K562 (cell line): ENCODE results near the gene ZNRF2.

ENCODE experiments used
- CHD2 ChIP-seq: IDR thresholded peaks from 2 replicates; pipeline ENCODE4 v1.6.1; 2011; ENCODE audit warnings: low read depth, low read length
- EGR1 ChIP-seq: fragments of 450-650 bp; conservative IDR thresholded peaks from 2 replicates; pipeline ENCODE4 v1.6.1; 2017; ENCODE audit warnings: mild to moderate bottlenecking
- ZNF384 ChIP-seq: IDR thresholded peaks from 2 replicates; pipeline ENCODE4 v1.6.1; 2012; ENCODE audit warnings: low read depth, low read length, improper control_type of control experiment

DNA sequence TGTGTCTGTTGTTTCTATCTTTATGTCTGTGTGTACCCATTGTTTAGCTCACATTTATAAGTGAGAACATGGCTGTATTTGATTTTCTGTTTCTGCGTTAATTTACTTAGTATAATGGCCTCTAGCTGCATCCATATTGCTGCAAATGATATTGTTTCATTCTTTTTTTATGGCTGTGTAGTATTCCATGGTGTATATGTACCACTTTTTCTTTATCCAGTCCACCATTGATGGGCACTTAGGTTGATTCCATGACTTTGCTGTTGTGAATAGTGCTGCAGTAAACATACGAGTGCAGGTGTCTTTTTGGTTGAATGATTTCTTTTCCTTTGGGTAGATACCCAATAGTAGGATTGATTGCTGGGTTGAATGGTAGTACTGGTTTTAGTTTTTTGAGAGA, 48.2 kb downstream of the ZNRF2 start:
- TF ChIP-seq CHD2 (no peak), ZNF384 (no peak), EGR1 (no peak)
